Measurements from ENCODE around the gene TFCP2.
"Not testable (repeated sequence)": the region's sequence is repeated elsewhere in the genome, so short reads cannot be mapped to it uniquely, and the experiment has no call there.

TFCP2 gene

GRCh38 chr12:51078346-51078745 lies 94.6 kb downstream of the TFCP2 start:
- not testable (repeated sequence) for H2BK5ac ChIP-seq (ENCODE audit: low read depth, low read length, poor library complexity); H4K91ac ChIP-seq (ENCODE audit: low read depth, low read length); H3K14ac ChIP-seq (ENCODE audit: low read length); H2AK5ac ChIP-seq (ENCODE audit: low read length); H2AFZ ChIP-seq (ENCODE audit: insufficient read depth, low read length, poor library complexity); H3K18ac ChIP-seq (ENCODE audit: low read length); H3K9me3 ChIP-seq (ENCODE audit: insufficient read depth, low read depth, low read length); H4K8ac ChIP-seq (ENCODE audit: low read depth, low read length); H3K27ac ChIP-seq (ENCODE audit: low read depth, low read length); H3K4me2 ChIP-seq (ENCODE audit: low read length); H2BK12ac ChIP-seq (ENCODE audit: low read length); H3K4ac ChIP-seq (ENCODE audit: low read depth, low read length); H3K9ac ChIP-seq (ENCODE audit: low read length); H2BK120ac ChIP-seq (ENCODE audit: insufficient read depth, low read length, poor library complexity); H3K27me3 ChIP-seq (ENCODE audit: insufficient read depth, low read length); H3K79me1 ChIP-seq (ENCODE audit: low read length); H4K12ac ChIP-seq (ENCODE audit: low read depth, low read length); H3K4me3 ChIP-seq (ENCODE audit: low read depth, low read length); H3K23ac ChIP-seq (ENCODE audit: low read length); DNase-seq
- H3K4me1 ChIP-seq (ENCODE audit: control insufficient read depth in 1 of 2, insufficient read depth in 2 of 2, low read length in 2 of 2): peaks cover 11 to 12% of the 10 kb centered on the region in 2 experiments
- no CpG with 5 or more reads among the region's 5 CpGs for WGBS (ENCODE audit: extremely low coverage, insufficient coverage, insufficient read length)
- H3K36me3 ChIP-seq (ENCODE audit: control insufficient read depth in 1 of 2, insufficient read depth in 2 of 2, low read length in 2 of 2): peaks cover 12 to 19% of the 10 kb centered on the region in 2 experiments
- H3K79me2 ChIP-seq (ENCODE audit: control insufficient read depth, insufficient read depth, low read length, poor library complexity): peaks cover 14% of the 10 kb centered on the region

GRCh38 chr12:51077930-51078329 lies 95.0 kb downstream of the TFCP2 start:
- Histone ChIP-seq H3K18ac (ENCODE audit: low read length) (no peak overlapping the region), H3K4me2 (ENCODE audit: low read length) (no peak overlapping the region), H3K14ac (ENCODE audit: low read length) (no peak overlapping the region), H3K79me1 (ENCODE audit: low read length) (peaks cover 5% of the 10 kb centered on the region), H4K91ac (ENCODE audit: low read depth, low read length) (no peak overlapping the region), H3K23ac (ENCODE audit: low read length) (no peak overlapping the region), H3K4me1 (ENCODE audit: control insufficient read depth in 1 of 2, insufficient read depth in 2 of 2, low read length in 2 of 2) (peaks cover 11 to 12% of the 10 kb centered on the region in 2 experiments), H2BK120ac (ENCODE audit: insufficient read depth, low read length, poor library complexity) (no peak overlapping the region), H3K9me3 (ENCODE audit: insufficient read depth, low read depth, low read length) (no peaks in the 10 kb centered on the region), H3K79me2 (ENCODE audit: control insufficient read depth, insufficient read depth, low read length, poor library complexity) (peaks cover 10% of the 10 kb centered on the region), H4K8ac (ENCODE audit: low read depth, low read length) (no peak overlapping the region), H3K36me3 (ENCODE audit: control insufficient read depth in 1 of 2, insufficient read depth in 2 of 2, low read length in 2 of 2) (peaks cover 14 to 24% of the 10 kb centered on the region in 2 experiments), H3K4me3 (ENCODE audit: low read depth, low read length) (no peak overlapping the region), H4K12ac (ENCODE audit: low read depth, low read length) (no peak overlapping the region), H3K27me3 (ENCODE audit: insufficient read depth, low read length) (no peaks in the 10 kb centered on the region), H2BK5ac (ENCODE audit: low read depth, low read length, poor library complexity) (no peak overlapping the region), H2AFZ (ENCODE audit: insufficient read depth, low read length, poor library complexity) (no peak overlapping the region), H3K9ac (ENCODE audit: low read length) (no peak overlapping the region), H3K27ac (ENCODE audit: low read depth, low read length) (peak overlapping the region; percentile 23), H2BK12ac (ENCODE audit: low read length) (no peak overlapping the region), H2AK5ac (ENCODE audit: low read length) (no peak overlapping the region), H3K4ac (ENCODE audit: low read depth, low read length) (no peak overlapping the region)
- peak in 1 of 2 donors; percentile 56 for DNase-seq
- WGBS (ENCODE audit: extremely low coverage, insufficient coverage, insufficient read length): no CpG with 5 or more reads among the region's 5 CpGs

GRCh38 chr12:51076236-51076930 lies 96.6 kb downstream of the TFCP2 start:
- no peak overlapping the region for H3K4me2 ChIP-seq (ENCODE audit: low read length)
- H3K27ac ChIP-seq (ENCODE audit: low read depth, low read length): no peak overlapping the region
- no peak overlapping the region for H2BK120ac ChIP-seq (ENCODE audit: insufficient read depth, low read length, poor library complexity)
- no peak overlapping the region for H3K23ac ChIP-seq (ENCODE audit: low read length)
- H4K91ac ChIP-seq (ENCODE audit: low read depth, low read length): no peak overlapping the region
- no peaks in the 10 kb centered on the region for H3K9me3 ChIP-seq (ENCODE audit: insufficient read depth, low read depth, low read length)
- H3K14ac ChIP-seq (ENCODE audit: low read length): no peak overlapping the region
- H2AK5ac ChIP-seq (ENCODE audit: low read length): no peak overlapping the region
- H3K9ac ChIP-seq (ENCODE audit: low read length): no peak overlapping the region
- no peaks in the 10 kb centered on the region for H3K27me3 ChIP-seq (ENCODE audit: insufficient read depth, low read length)
- DNase-seq: peak in 1 of 2 donors; percentile 16
- peak overlapping the region; percentile 49 for H3K4ac ChIP-seq (ENCODE audit: low read depth, low read length)
- peaks cover 4 to 7% of the 10 kb centered on the region in 2 experiments for H3K4me1 ChIP-seq (ENCODE audit: control insufficient read depth in 1 of 2, insufficient read depth in 2 of 2, low read length in 2 of 2)
- no peak overlapping the region for H3K4me3 ChIP-seq (ENCODE audit: low read depth, low read length)
- H3K36me3 ChIP-seq (ENCODE audit: control insufficient read depth in 1 of 2, insufficient read depth in 2 of 2, low read length in 2 of 2): peaks cover 17 to 36% of the 10 kb centered on the region in 2 experiments
- no CpG with 5 or more reads among the region's 10 CpGs for WGBS (ENCODE audit: extremely low coverage, insufficient coverage, insufficient read length)
- no peak overlapping the region for H3K18ac ChIP-seq (ENCODE audit: low read length)
- H2BK12ac ChIP-seq (ENCODE audit: low read length): no peak overlapping the region
- no peak overlapping the region for H4K12ac ChIP-seq (ENCODE audit: low read depth, low read length)
- no peak overlapping the region for H4K8ac ChIP-seq (ENCODE audit: low read depth, low read length)
- no peaks in the 10 kb centered on the region for H3K79me1 ChIP-seq (ENCODE audit: low read length)
- no peak overlapping the region for H2BK5ac ChIP-seq (ENCODE audit: low read depth, low read length, poor library complexity)
- H3K79me2 ChIP-seq (ENCODE audit: control insufficient read depth, insufficient read depth, low read length, poor library complexity): peaks cover 4% of the 10 kb centered on the region
- H2AFZ ChIP-seq (ENCODE audit: insufficient read depth, low read length, poor library complexity): no peak overlapping the region

- peak overlapping the region; percentile 88 for H3K4ac ChIP-seq (ENCODE audit: low read depth, low read length)
- H3K18ac ChIP-seq (ENCODE audit: low read length): no peak overlapping the region
- no peak overlapping the region for H3K27ac ChIP-seq (ENCODE audit: low read depth, low read length)
- H3K23ac ChIP-seq (ENCODE audit: low read length): no peak overlapping the region
- no peak for DNase-seq
- no peak overlapping the region for H2BK12ac ChIP-seq (ENCODE audit: low read length)
- peaks cover 4 to 7% of the 10 kb centered on the region in 2 experiments for H3K4me1 ChIP-seq (ENCODE audit: control insufficient read depth in 1 of 2, insufficient read depth in 2 of 2, low read length in 2 of 2)
- WGBS (ENCODE audit: extremely low coverage, insufficient coverage, insufficient read length): no CpG with 5 or more reads among the region's 5 CpGs
- no peak overlapping the region for H2AK5ac ChIP-seq (ENCODE audit: low read length)
- H2AFZ ChIP-seq (ENCODE audit: insufficient read depth, low read length, poor library complexity): no peak overlapping the region
- H3K27me3 ChIP-seq (ENCODE audit: insufficient read depth, low read length): no peaks in the 10 kb centered on the region
- no peak overlapping the region for H3K4me2 ChIP-seq (ENCODE audit: low read length)
- H4K8ac ChIP-seq (ENCODE audit: low read depth, low read length): no peak overlapping the region
- no peak overlapping the region for H4K12ac ChIP-seq (ENCODE audit: low read depth, low read length)
- H3K9me3 ChIP-seq (ENCODE audit: insufficient read depth, low read depth, low read length): no peaks in the 10 kb centered on the region
- H4K91ac ChIP-seq (ENCODE audit: low read depth, low read length): no peak overlapping the region
- H3K36me3 ChIP-seq (ENCODE audit: control insufficient read depth in 1 of 2, insufficient read depth in 2 of 2, low read length in 2 of 2): peaks cover 23 to 43% of the 10 kb centered on the region in 2 experiments
- no peak overlapping the region for H2BK120ac ChIP-seq (ENCODE audit: insufficient read depth, low read length, poor library complexity)
- no peak overlapping the region for H3K4me3 ChIP-seq (ENCODE audit: low read depth, low read length)
- H3K79me1 ChIP-seq (ENCODE audit: low read length): no peaks in the 10 kb centered on the region
- H2BK5ac ChIP-seq (ENCODE audit: low read depth, low read length, poor library complexity): no peak overlapping the region
- H3K14ac ChIP-seq (ENCODE audit: low read length): no peak overlapping the region
- peaks cover 4% of the 10 kb centered on the region for H3K79me2 ChIP-seq (ENCODE audit: control insufficient read depth, insufficient read depth, low read length, poor library complexity)
- H3K9ac ChIP-seq (ENCODE audit: low read length): no peak overlapping the region
Measured at GRCh38 chr12:51075390-51075789, 97.5 kb downstream of the TFCP2 start.
